KMS-11 (cell line): ENCODE measurements around the gene TAOK1.

Experiments used
- H2AFZ ChIP-seq: fragments of 200-600 bp; sonication (generic); 2 replicates; pipeline ENCODE4 v1.6.1; 2016; ENCODE audit warnings: antibody characterized with exemption, mixed run types, low read depth
- H3K27ac ChIP-seq: fragments of 200-600 bp; sonication (generic); 2 replicates; pipeline ENCODE4 v1.6.1; 2016; ENCODE audit warnings: mild to moderate bottlenecking, mixed run types
- H3K27me3 ChIP-seq: fragments of 200-600 bp; sonication (generic); 2 replicates; pipeline ENCODE4 v1.6.1; 2017; ENCODE audit warnings: mild to moderate bottlenecking, low read depth, mixed run types, moderate library complexity; ENCODE audit not compliant: insufficient read depth
- H3K36me3 ChIP-seq: fragments of 200-600 bp; sonication (generic); 2 replicates; pipeline ENCODE4 v1.6.1; 2017; ENCODE audit warnings: mild to moderate bottlenecking, mixed run types; ENCODE audit not compliant: insufficient read depth
- H3K4me1 ChIP-seq: fragments of 200-600 bp; sonication (generic); 2 replicates; pipeline ENCODE4 v1.6.1; 2016; ENCODE audit warnings: mild to moderate bottlenecking, low read depth, mixed run types; ENCODE audit not compliant: poor library complexity, severe bottlenecking
- H3K4me2 ChIP-seq: fragments of 200-600 bp; sonication (generic); 2 replicates; pipeline ENCODE4 v1.7.0; 2016; ENCODE audit warnings: mild to moderate bottlenecking, mixed run types
- H3K4me3 ChIP-seq: fragments of 200-600 bp; sonication (generic); IDR thresholded peaks from 2 replicates; pipeline ENCODE4 v1.6.1; 2017; ENCODE audit warnings: low read depth, low read length, mixed read lengths; ENCODE audit not compliant: insufficient read depth
- H3K79me2 ChIP-seq: fragments of 200-600 bp; sonication (generic); 2 replicates; pipeline ENCODE4 v1.6.1; 2016; ENCODE audit warnings: low read depth, mixed run types; ENCODE audit not compliant: insufficient read depth
- H3K9ac ChIP-seq: fragments of 200-600 bp; sonication (generic); 2 replicates; pipeline ENCODE4 v1.6.1; 2016; ENCODE audit warnings: mild to moderate bottlenecking, mixed run types
- H4K20me1 ChIP-seq: fragments of 200-600 bp; sonication (generic); 2 replicates; pipeline ENCODE4 v1.6.1; 2016; ENCODE audit warnings: mild to moderate bottlenecking, mixed run types; ENCODE audit not compliant: insufficient read depth
- CTCF ChIP-seq: fragments of 200-600 bp; sonication (generic); conservative IDR thresholded peaks from 2 replicates; pipeline ENCODE4 v1.6.1; 2017; ENCODE audit warnings: low read depth, mild to moderate bottlenecking, antibody characterized with exemption, low read length, moderate library complexity, mixed read lengths

TAOK1 gene

GRCh38 chr17:29352146-29352545 lies 38.0 kb upstream of the TAOK1 start:
- no peaks in the 10 kb centered on the region for H4K20me1 ChIP-seq
- H3K36me3 ChIP-seq = no peaks in the 10 kb centered on the region
- H2AFZ ChIP-seq = no peak overlapping the region
- H3K27me3 ChIP-seq = no peaks in the 10 kb centered on the region
- H3K27ac ChIP-seq = no peak overlapping the region
- no peak overlapping the region for H3K9ac ChIP-seq
- H3K4me2 ChIP-seq = no peak overlapping the region
- no peaks in the 10 kb centered on the region for H3K4me1 ChIP-seq
- TF ChIP-seq CTCF = no peak
- H3K79me2 ChIP-seq = no peaks in the 10 kb centered on the region
- no peak overlapping the region for H3K4me3 ChIP-seq

GRCh38 chr17:29357232-29357631 lies 32.9 kb upstream of the TAOK1 start:
- H3K4me3 ChIP-seq = no peak overlapping the region
- no peak overlapping the region for H2AFZ ChIP-seq
- no peak overlapping the region for H3K27ac ChIP-seq
- H3K4me2 ChIP-seq = no peak overlapping the region
- H3K27me3 ChIP-seq = no peaks in the 10 kb centered on the region
- H3K36me3 ChIP-seq = no peaks in the 10 kb centered on the region
- no peaks in the 10 kb centered on the region for H3K79me2 ChIP-seq
- no peak overlapping the region for H3K9ac ChIP-seq
- TF ChIP-seq CTCF = no peak
- peaks cover 23% of the 10 kb centered on the region for H3K4me1 ChIP-seq
- H4K20me1 ChIP-seq = no peaks in the 10 kb centered on the region

- no peaks in the 10 kb centered on the region for H4K20me1 ChIP-seq
- no peak for TF ChIP-seq CTCF
- H2AFZ ChIP-seq = no peak overlapping the region
- H3K27me3 ChIP-seq = no peaks in the 10 kb centered on the region
- H3K9ac ChIP-seq = no peak overlapping the region
- no peak overlapping the region for H3K4me3 ChIP-seq
- no peaks in the 10 kb centered on the region for H3K36me3 ChIP-seq
- H3K27ac ChIP-seq = no peak overlapping the region
- H3K79me2 ChIP-seq = no peaks in the 10 kb centered on the region
- no peak overlapping the region for H3K4me2 ChIP-seq
- peaks cover 23% of the 10 kb centered on the region for H3K4me1 ChIP-seq
Measured at GRCh38 chr17:29357821-29358232, 32.3 kb upstream of the TAOK1 start.

- Histone ChIP-seq H3K4me2 (no peak overlapping the region), H3K9ac (no peak overlapping the region), H3K27ac (no peak overlapping the region), H2AFZ (no peak overlapping the region), H3K27me3 (no peaks in the 10 kb centered on the region), H3K4me1 (peaks cover 26% of the 10 kb centered on the region), H3K79me2 (no peaks in the 10 kb centered on the region), H3K36me3 (no peaks in the 10 kb centered on the region), H4K20me1 (no peaks in the 10 kb centered on the region), H3K4me3 (no peak overlapping the region)
- no peak for TF ChIP-seq CTCF
Measured at GRCh38 chr17:29358416-29358815, 31.7 kb upstream of the TAOK1 start.
